CD4-positive, alpha-beta memory T cell (primary cell): ENCODE measurements around the gene HSF4. TPM values are rescaled to one million over a fixed set of nuclear protein-coding genes. Genes with fewer than 3 reads are reported as not detected.

Source experiments
- CTCF ChIA-PET: fragments of 350-600 bp; sonication (Branson Sonifier 250); formaldehyde crosslinking; loops from one replicate; lab custom pipeline; 2021; ENCODE audit warnings: inconsistent platforms; ENCODE audit not compliant: partially characterized antibody; lab: Charles Lee
- POLR2A ChIA-PET: fragments of 350-600 bp; sonication (Branson Sonifier 250); formaldehyde crosslinking; loops from one replicate; lab custom pipeline; 2021; ENCODE audit not compliant: partially characterized antibody; lab: Charles Lee
- DNase-seq, 5 donors: peaks; one replicate each; pipeline versions ENCODE4 v3.0.0 to v3.0.0-alpha.2; 2020 to 2022; ENCODE audit warnings: mixed read lengths in 1 of 5
- H3K27ac ChIP-seq: one replicate; pipeline ENCODE4 v1.7.0; 2013; ENCODE audit warnings: low read depth, low read length
- H3K27me3 ChIP-seq: 2 replicates; pipeline ENCODE4 v1.7.0; 2013; ENCODE audit warnings: mild to moderate bottlenecking, low read length, moderate library complexity; ENCODE audit not compliant: insufficient read depth
- H3K36me3 ChIP-seq: 2 replicates; pipeline ENCODE4 v1.7.0; 2013; ENCODE audit warnings: mild to moderate bottlenecking, low read length, moderate library complexity; ENCODE audit not compliant: insufficient read depth
- H3K4me1 ChIP-seq: 2 replicates; pipeline ENCODE4 v1.7.0; 2013; ENCODE audit warnings: mild to moderate bottlenecking, low read length, moderate library complexity; ENCODE audit not compliant: insufficient read depth
- H3K4me3 ChIP-seq, 2 donors: one replicate each; pipeline ENCODE4 v1.7.0; 2013; ENCODE audit warnings: low read length in 2 of 2, mild to moderate bottlenecking in 1 of 2
- H3K9me3 ChIP-seq, 2 donors: one replicate each; pipeline ENCODE4 v1.7.0; 2013; ENCODE audit warnings: low read length in 2 of 2, control low read depth in 1 of 2; ENCODE audit not compliant: control insufficient read depth in 1 of 2
- H3K27ac Mint-ChIP-seq, 7 donors: one replicate each; pipeline ENCODE4 v1.8.0; 2020 to 2021; ENCODE audit warnings: mixed read lengths in 7 of 7, mild to moderate bottlenecking in 6 of 7, inconsistent platforms in 3 of 7, moderate library complexity in 3 of 7
- H3K27me3 Mint-ChIP-seq, 2 donors: one replicate each; pipeline ENCODE4 v1.8.0; 2020 to 2021; ENCODE audit warnings: mixed read lengths in 2 of 2
- H3K36me3 Mint-ChIP-seq, 2 donors: one replicate each; pipeline ENCODE4 v1.8.0; 2020 to 2021; ENCODE audit warnings: mixed read lengths in 2 of 2, inconsistent platforms in 1 of 2, mild to moderate bottlenecking in 1 of 2
- H3K4me1 Mint-ChIP-seq, 4 donors: one replicate each; pipeline ENCODE4 v1.8.0; 2020 to 2021; ENCODE audit warnings: mixed read lengths in 4 of 4, mild to moderate bottlenecking in 1 of 4
- H3K4me3 Mint-ChIP-seq, 8 donors: one replicate each; pipeline ENCODE4 v1.8.0; 2020 to 2021; ENCODE audit warnings: mixed read lengths in 8 of 8, mild to moderate bottlenecking in 7 of 8, moderate library complexity in 6 of 8, inconsistent platforms in 3 of 8
- H3K9me3 Mint-ChIP-seq, 8 donors: one replicate each; pipeline ENCODE4 v1.8.0; 2020 to 2021; ENCODE audit warnings: mixed read lengths in 8 of 8, mild to moderate bottlenecking in 5 of 8, inconsistent platforms in 3 of 8, moderate library complexity in 1 of 8
- intact Hi-C: fragments of 100-400 bp; cut with micrococcal nuclease; formaldehyde crosslinking; loops from one replicate; pipeline ENCODE4 v1.15.1; 2023
- polyA plus RNA-seq, 2 donors: library from polyadenylated mRNA; unstranded; fragments of 300-500 nt; fragmentation: Illumina TruSeq; gene quantifications; one replicate each; pipeline ENCODE4 v1.2.3, GENCODE V29; 2021
- total RNA-seq, 2 experiments: library from RNA; stranded (reverse); gene quantifications; one replicate each; pipeline ENCODE4 v1.2.3, GENCODE V29; 2021

HSF4 gene
- total and polyA plus RNA-seq, 4 experiments from 2014 or later = 0.37 to 98.7 (median 93.6) TPM; not detected in 1

- CTCF ChIA-PET = interaction anchor here (1.1 to 1.7 kb wide), 4 partner anchors 9 to 35 kb away, joined by 3 to 4 read pairs (median 4); partner anchors contain the start of genes FBXL8 and TRADD
- H3K27me3 Mint-ChIP-seq = no peaks in the 10 kb centered on the region
- peak within 1 kb of the TSS; percentile 80 for H3K27ac ChIP-seq
- H3K4me3 ChIP-seq = peak within 1 kb of the TSS; percentile 84 to 87
- peaks cover 24 to 50% (median 41%) of the 10 kb centered on the region in 4 donors for H3K4me1 Mint-ChIP-seq
- H3K36me3 ChIP-seq = peaks cover 34% of the 10 kb centered on the region
- H3K9me3 ChIP-seq = no peaks in the 10 kb centered on the region
- peak within 1 kb of the TSS; percentile 84 to 95 (median 91) for H3K27ac Mint-ChIP-seq
- POLR2A ChIA-PET = interaction anchor here (0.7 to 2.4 kb wide), 16 partner anchors 10 to 299 kb away, joined by 3 to 15 read pairs (median 4); partner anchors contain the start of genes HSF4 and TMEM208
- peak within 1 kb of the TSS; percentile 86 to 96 (median 90) for H3K4me3 Mint-ChIP-seq
- H3K4me1 ChIP-seq = peaks cover 30% of the 10 kb centered on the region
- peak; percentile 80 to 85 (median 83) for DNase-seq
- intact Hi-C loops = loop anchor here (2.0 kb wide), 2 partner anchors 35 to 55 kb away; partner anchors contain the start of genes FHOD1 and TMEM208
- H3K9me3 Mint-ChIP-seq = peaks cover 0 to 2% (median 0%) of the 10 kb centered on the region in 8 donors
- H3K36me3 Mint-ChIP-seq = peaks cover 17 to 44% of the 10 kb centered on the region in 2 donors
- H3K27me3 ChIP-seq = no peaks in the 10 kb centered on the region
These were observed 27.6 kb downstream of the HSF4 start, which contains the start of gene E2F4 for GRCh38 chr16:67191995-67192681. Gene E2F4 (plus strand): TSS chr16:67192155. CDS start chr16:67192228, 73 bp downstream.

DNA sequence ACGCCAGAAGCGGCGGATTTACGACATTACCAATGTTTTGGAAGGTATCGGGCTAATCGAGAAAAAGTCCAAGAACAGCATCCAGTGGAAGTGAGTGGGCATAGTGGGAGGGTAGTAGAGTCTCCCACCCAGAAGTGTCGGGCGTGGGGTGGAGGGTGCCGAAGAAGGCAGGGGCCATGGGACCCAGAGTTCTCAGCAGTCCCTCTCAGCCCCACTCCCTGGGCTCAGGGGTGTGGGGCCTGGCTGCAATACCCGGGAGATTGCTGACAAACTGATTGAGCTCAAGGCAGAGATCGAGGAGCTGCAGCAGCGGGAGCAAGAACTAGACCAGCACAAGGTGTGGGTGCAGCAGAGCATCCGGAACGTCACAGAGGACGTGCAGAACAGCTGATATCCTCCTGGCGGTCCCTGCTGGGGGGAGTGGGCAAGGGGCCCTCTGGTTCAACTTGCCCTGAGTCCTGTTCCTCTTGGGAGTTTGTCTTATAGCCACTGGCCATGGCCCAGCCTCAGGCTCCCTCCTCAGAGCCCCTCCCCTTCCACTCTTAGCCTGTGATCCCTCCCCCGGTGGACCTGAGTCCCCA lies 28.3 kb downstream of the HSF4 start:
- peak overlapping the region; percentile 84 to 87 for H3K4me3 ChIP-seq
- ChIA-PET POLR2A (interaction anchor here (0.7 to 2.4 kb wide), 17 partner anchors 9 to 300 kb away, joined by 3 to 15 read pairs (median 5); partner anchors contain the start of genes HSF4 and TMEM208), CTCF (interaction anchor here (0.8 to 1.7 kb wide), 6 partner anchors 10 to 38 kb away, joined by 3 to 4 read pairs (median 4); partner anchors contain the start of genes FBXL8, NOL3 and TRADD)
- no peaks in the 10 kb centered on the region for H3K27me3 ChIP-seq
- peaks cover 22 to 51% of the 10 kb centered on the region in 2 donors for H3K36me3 Mint-ChIP-seq
- peak overlapping the region; percentile 80 for H3K27ac ChIP-seq
- H3K9me3 ChIP-seq = no peaks in the 10 kb centered on the region
- peaks cover 30% of the 10 kb centered on the region for H3K4me1 ChIP-seq
- peaks cover 24 to 53% (median 41%) of the 10 kb centered on the region in 4 donors for H3K4me1 Mint-ChIP-seq
- H3K9me3 Mint-ChIP-seq = peaks cover 0 to 2% (median 0%) of the 10 kb centered on the region in 8 donors
- intact Hi-C loops = loop anchor here (2.0 kb wide), 2 partner anchors 34 to 54 kb away; partner anchors contain the start of genes FHOD1 and TMEM208
- peaks cover 41% of the 10 kb centered on the region for H3K36me3 ChIP-seq
- peak overlapping the region; percentile 74 to 94 (median 87) for H3K27ac Mint-ChIP-seq
- peak in 2 of 5 donors; percentile 30 to 61 for DNase-seq
- H3K4me3 Mint-ChIP-seq = peak overlapping the region; percentile 86 to 96 (median 90)
- H3K27me3 Mint-ChIP-seq = no peaks in the 10 kb centered on the region

DNA sequence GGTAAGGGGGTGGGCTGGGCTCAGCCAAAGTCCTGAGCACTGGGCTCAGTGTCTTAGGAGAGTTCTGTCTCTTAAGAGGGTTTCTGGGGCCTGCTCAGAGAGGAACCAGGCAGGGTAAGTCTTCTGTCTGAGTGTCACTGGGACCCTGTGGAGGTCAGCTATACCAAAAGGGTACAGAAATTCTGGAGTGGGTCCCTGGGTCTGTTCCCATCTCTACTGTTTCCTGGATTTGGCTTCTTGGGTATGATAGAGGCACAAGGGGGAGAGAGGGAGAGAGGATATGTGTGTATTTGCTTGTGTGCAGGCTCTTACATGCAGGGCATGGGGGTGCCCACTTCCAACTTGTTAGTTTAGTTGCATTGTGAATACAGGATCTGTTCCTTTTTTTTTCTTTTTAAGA lies 29.0 kb downstream of the HSF4 start:
- H3K9me3 Mint-ChIP-seq = peaks cover 0 to 2% (median 0%) of the 10 kb centered on the region in 8 donors
- Histone ChIP-seq H3K4me3 (no peak overlapping the region), H3K9me3 (no peaks in the 10 kb centered on the region), H3K4me1 (peaks cover 30% of the 10 kb centered on the region), H3K27me3 (no peaks in the 10 kb centered on the region), H3K36me3 (peaks cover 47% of the 10 kb centered on the region), H3K27ac (peak overlapping the region; percentile 80)
- POLR2A ChIA-PET = interaction anchor here (1.1 to 2.4 kb wide), 11 partner anchors 9 to 260 kb away, joined by 3 to 15 read pairs (median 6); partner anchors contain the start of genes HSF4 and TMEM208
- H3K27ac Mint-ChIP-seq = peak overlapping the region; percentile 74 to 94 (median 86)
- CTCF ChIA-PET = interaction anchor here (0.8 to 1.7 kb wide), 4 partner anchors 8 to 38 kb away, joined by 3 to 5 read pairs (median 4); partner anchors contain the start of gene NOL3
- no peaks in the 10 kb centered on the region for H3K27me3 Mint-ChIP-seq
- H3K4me3 Mint-ChIP-seq = peak overlapping the region; percentile 86 to 96 (median 90)
- H3K4me1 Mint-ChIP-seq = peaks cover 24 to 59% (median 44%) of the 10 kb centered on the region in 4 donors
- DNase-seq = no peak
- peaks cover 22 to 58% of the 10 kb centered on the region in 2 donors for H3K36me3 Mint-ChIP-seq
- intact Hi-C loops = loop anchor here (2.0 kb wide), 2 partner anchors 33 to 53 kb away; partner anchors contain the start of genes FHOD1 and TMEM208

GRCh38 chr16:67194260-67194659 lies 29.7 kb downstream of the HSF4 start:
- intact Hi-C loops = no loop called here
- peak overlapping the region; percentile 80 for H3K27ac ChIP-seq
- peak in 1 of 5 donors; percentile 32 for DNase-seq
- no peaks in the 10 kb centered on the region for H3K9me3 ChIP-seq
- no peaks in the 10 kb centered on the region for H3K27me3 ChIP-seq
- ChIA-PET CTCF (interaction anchor here (1.0 to 1.4 kb wide), 3 partner anchors 9 to 216 kb away, joined by 3 to 5 read pairs (median 4); no protein-coding TSS in a partner anchor), POLR2A (interaction anchor here (0.8 to 2.4 kb wide), 6 partner anchors 29 to 261 kb away, joined by 3 to 9 read pairs (median 6); partner anchors contain the start of genes HSF4 and TMEM208)
- H3K36me3 ChIP-seq = peaks cover 49% of the 10 kb centered on the region
- Mint-ChIP-seq H3K36me3 (peaks cover 22 to 58% of the 10 kb centered on the region in 2 donors), H3K27me3 (no peaks in the 10 kb centered on the region), H3K9me3 (peaks cover 0 to 2% (median 0%) of the 10 kb centered on the region in 8 donors), H3K4me3 (peak overlapping the region in 7 of 8 donors; percentile 86 to 96 (median 89)), H3K27ac (peak overlapping the region in 6 of 7 donors; percentile 74 to 94 (median 85)), H3K4me1 (peaks cover 24 to 59% (median 44%) of the 10 kb centered on the region in 4 donors)
- H3K4me3 ChIP-seq = no peak overlapping the region
- H3K4me1 ChIP-seq = peaks cover 30% of the 10 kb centered on the region

- Mint-ChIP-seq H3K36me3 (peaks cover 22 to 68% of the 10 kb centered on the region in 2 donors), H3K27ac (peak overlapping the region in 2 of 7 donors; percentile 35 to 71), H3K4me3 (peak overlapping the region in 1 of 8 donors; percentile 10), H3K9me3 (peaks cover 0 to 2% (median 0%) of the 10 kb centered on the region in 8 donors), H3K27me3 (no peaks in the 10 kb centered on the region), H3K4me1 (peaks cover 24 to 59% (median 44%) of the 10 kb centered on the region in 4 donors)
- Histone ChIP-seq H3K4me3 (no peak overlapping the region), H3K4me1 (peaks cover 30% of the 10 kb centered on the region), H3K36me3 (peaks cover 54% of the 10 kb centered on the region), H3K27ac (no peak overlapping the region), H3K27me3 (no peaks in the 10 kb centered on the region), H3K9me3 (no peaks in the 10 kb centered on the region)
- ChIA-PET CTCF (no interaction called here), POLR2A (interaction anchor here (1.1 to 1.4 kb wide), 2 partner anchors 36 to 49 kb away, joined by 4 to 6 read pairs; no protein-coding TSS in a partner anchor)
- intact Hi-C loops = no loop called here
- peak in 1 of 5 donors; percentile 4 for DNase-seq
These were observed 31.1 kb downstream of the HSF4 start for GRCh38 chr16:67195676-67196075.

DNA sequence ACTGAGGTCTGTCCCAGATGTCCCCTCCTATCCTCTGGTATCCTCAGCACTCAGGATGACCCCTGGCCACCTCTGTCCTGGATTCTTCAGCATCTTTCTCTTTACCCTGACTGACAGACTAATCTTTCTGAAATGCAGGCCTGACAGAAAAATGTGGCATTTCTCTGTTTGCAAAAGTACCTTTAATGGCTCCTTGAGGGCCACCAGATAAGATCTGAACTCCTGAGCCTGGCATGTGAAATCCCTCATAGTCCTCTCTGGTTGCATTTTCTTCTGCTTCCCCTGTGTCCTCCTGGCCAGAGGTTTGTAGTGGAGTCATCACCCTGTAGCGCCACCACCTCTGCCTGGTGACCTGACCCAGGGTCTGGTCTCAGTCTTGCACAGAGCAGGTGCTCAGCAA lies 32.3 kb downstream of the HSF4 start:
- Histone ChIP-seq H3K4me1 (peaks cover 20% of the 10 kb centered on the region), H3K9me3 (no peaks in the 10 kb centered on the region), H3K36me3 (peaks cover 60% of the 10 kb centered on the region), H3K27me3 (no peaks in the 10 kb centered on the region), H3K4me3 (no peak overlapping the region), H3K27ac (no peak overlapping the region)
- H3K27ac Mint-ChIP-seq = peak overlapping the region in 3 of 7 donors; percentile 42 to 77 (median 71)
- peaks cover 22 to 70% of the 10 kb centered on the region in 2 donors for H3K36me3 Mint-ChIP-seq
- intact Hi-C loops = no loop called here
- peaks cover 0 to 2% (median 0%) of the 10 kb centered on the region in 8 donors for H3K9me3 Mint-ChIP-seq
- CTCF ChIA-PET = interaction anchor here (1.3 kb wide), 1 partner anchor 47 kb away, joined by 3 read pairs; no protein-coding TSS in a partner anchor
- H3K27me3 Mint-ChIP-seq = no peaks in the 10 kb centered on the region
- no peak for DNase-seq
- POLR2A ChIA-PET = interaction anchor here (1.4 to 3.5 kb wide), 2 partner anchors 30 to 48 kb away, joined by 6 to 11 read pairs; partner anchors contain the start of gene TMEM208
- H3K4me3 Mint-ChIP-seq = peak overlapping the region in 1 of 8 donors; percentile 73
- H3K4me1 Mint-ChIP-seq = peaks cover 17 to 52% (median 37%) of the 10 kb centered on the region in 4 donors
